Cortex of kidney (tissue), 1 donor: ENCODE results near the gene FUNDC2.
"Not testable (repeated sequence)": the region's sequence is repeated elsewhere in the genome, so short reads cannot be mapped to it uniquely, and the experiment has no call there.

ENCODE experiments used
- DNase-seq: peaks from one replicate; lab custom pipeline; 2025; lab: John Stamatoyannopoulos, UW

The FUNDC2 gene, protein sequence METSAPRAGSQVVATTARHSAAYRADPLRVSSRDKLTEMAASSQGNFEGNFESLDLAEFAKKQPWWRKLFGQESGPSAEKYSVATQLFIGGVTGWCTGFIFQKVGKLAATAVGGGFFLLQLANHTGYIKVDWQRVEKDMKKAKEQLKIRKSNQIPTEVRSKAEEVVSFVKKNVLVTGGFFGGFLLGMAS

DNA sequence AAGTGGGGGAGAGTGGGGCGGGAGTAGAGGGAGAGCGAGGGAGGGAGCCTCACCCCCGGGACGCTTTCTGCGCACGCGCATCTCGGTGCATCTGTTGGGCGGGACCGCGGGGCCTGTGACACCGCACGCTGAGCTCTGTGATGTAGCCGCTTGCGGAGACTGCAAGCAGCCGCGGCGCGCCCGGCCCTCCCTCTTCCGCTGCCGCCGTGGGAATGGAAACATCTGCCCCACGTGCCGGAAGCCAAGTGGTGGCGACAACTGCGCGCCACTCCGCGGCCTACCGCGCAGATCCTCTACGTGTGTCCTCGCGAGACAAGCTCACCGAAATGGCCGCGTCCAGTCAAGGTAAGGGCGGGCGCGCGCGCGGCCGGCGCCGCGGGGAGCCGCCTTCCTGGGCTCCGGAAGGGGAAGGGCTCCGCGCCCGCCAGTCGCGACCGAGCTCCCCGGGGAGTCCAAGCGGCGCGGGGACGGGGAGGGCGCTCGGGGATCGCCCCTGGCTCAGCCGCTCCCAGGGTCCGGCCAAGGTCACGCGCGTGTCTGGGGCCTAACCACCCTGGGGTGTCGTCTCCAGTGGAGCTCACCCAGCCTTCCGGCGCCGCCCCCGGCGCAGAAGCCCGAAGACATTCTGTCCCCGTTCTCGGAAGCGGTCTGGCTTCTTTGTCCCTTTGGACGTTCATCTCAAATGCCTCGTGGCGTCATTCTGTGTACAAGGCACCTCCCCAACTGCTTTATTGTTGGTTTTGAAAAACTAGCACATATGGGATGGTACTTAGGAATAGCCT lies at the start of gene FUNDC2:
Gene FUNDC2 (plus strand): TSS at position 118 of the 782 bp plus-strand sequence. CDS start 95 bp downstream, at position 213.
- DNase-seq = peak; percentile 42

DNA sequence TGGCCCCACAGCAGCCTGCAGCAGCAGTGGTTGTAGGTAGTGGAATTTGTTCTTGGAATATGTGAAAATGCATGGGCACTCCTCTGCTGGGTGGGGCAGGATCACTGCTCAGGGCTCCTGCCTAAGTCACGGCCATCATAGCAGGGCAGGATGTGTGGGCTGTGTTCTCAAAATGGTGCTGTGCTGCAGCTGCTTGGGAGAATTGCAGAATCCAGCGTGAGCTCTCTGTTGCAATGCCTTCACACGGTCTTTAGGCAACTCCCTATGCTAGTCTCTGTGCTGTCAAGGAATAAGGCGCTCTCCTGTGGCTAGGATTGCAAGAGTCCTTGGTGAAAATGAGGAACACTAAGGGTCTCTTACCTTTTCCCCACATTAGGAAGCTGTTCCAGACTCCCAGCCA lies 47.0 kb upstream of the FUNDC2 start:
- no peak for DNase-seq

DNA sequence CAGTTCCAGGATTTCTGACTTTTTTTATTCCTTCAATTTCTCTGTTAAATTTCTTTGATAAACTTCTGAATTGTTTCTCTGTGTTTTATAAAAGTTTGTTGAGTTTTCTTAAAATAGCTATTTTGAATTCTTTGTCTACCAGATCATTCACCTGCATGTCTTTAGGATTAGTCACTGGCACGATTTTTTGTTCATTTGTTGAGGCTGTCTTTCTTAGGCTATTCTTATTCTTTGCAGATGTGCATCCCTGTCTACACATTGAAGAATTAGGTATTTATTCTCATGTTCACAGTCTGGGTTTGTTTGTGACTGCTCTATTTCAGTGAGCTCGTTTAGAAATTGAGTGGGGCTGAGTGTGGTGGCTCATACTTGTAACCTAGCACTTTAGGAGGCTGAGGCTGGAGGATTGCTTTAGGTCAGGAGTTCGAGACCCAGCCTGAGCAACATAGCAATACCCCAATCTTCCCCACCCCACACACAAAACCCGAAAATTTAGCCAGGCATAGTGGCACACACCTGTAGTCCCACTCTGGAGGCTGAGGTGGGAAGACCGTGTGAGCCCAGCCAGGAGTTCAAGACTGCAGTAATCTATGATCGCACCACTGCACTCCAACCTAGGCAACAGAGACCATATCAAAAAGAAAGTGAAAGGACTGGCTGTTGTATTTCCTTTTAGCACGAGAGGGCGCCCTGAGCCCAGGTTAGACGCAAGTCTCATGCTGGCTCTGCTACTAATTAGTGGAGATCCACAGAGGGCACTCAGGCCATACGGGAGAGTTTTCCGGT lies 46.1 kb upstream of the FUNDC2 start:
- DNase-seq = no peak

DNA sequence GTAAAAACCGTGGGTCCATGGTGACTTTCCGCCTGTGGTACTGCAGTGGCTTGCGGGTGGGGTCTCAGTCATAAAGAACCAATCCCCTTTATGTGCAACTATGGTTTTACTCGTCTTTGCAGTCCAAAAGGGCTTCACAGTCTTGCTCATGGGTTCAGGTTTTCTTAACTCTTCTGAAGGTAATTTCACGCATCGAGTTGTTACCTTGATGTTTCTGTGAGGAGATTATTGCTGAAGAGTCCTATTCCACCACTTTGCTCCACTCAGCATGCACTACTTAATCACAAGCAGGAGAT lies 45.6 kb upstream of the FUNDC2 start:
- no peak for DNase-seq

DNA sequence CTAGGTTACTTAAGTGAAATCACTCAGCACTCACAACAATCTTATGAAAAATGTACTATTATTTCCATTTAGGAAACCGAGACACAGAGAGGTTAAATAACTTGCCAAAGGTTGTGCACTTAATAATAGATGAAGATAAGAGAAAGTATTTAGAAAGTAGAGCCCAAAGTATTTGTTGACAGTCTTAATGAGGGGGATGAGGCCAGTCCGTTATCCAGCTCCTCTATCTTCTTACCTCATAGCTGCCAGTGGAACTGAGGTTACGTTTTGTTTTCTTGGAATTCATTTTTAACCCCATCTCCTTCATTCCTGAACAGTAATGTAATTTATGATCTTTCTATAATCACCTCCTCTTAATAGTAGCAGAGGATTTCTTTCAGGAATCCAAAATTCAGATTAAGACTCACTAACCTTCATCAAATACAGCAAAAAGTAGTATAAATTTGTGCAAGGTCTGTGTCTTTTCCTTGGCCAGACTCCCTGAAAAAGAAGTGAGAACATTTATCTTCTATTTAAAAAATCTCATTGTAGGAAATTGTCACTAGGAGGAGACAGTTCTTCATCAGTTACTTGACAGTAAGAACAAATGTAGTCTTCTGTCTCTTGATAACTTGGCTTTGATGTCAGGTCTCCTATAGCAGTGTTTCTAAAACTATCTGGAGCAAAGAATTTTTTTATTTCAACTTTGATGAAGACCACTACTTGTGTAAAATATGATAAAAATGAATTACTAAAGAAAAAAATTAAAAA lies 39.6 kb upstream of the FUNDC2 start:
- no peak for DNase-seq

DNA sequence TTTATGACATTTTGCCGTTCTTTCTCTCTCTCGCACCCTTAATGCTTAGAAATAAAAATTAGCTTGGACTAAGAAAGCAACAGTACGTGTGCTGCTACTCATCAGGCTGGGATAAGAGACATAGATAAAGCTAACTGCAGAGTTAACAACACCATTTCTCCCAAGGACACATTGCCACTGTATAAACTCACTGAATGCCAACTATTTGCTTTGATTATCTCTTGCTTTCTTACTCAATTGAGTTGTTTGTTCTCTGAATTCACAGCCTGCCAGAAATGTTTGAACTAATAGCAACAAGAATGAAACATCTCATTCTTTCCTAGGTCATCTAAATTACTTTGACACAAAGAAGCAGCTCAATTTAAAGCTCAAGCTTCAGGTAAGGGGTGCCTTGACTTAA lies 38.7 kb upstream of the FUNDC2 start:
- no peak for DNase-seq

DNA sequence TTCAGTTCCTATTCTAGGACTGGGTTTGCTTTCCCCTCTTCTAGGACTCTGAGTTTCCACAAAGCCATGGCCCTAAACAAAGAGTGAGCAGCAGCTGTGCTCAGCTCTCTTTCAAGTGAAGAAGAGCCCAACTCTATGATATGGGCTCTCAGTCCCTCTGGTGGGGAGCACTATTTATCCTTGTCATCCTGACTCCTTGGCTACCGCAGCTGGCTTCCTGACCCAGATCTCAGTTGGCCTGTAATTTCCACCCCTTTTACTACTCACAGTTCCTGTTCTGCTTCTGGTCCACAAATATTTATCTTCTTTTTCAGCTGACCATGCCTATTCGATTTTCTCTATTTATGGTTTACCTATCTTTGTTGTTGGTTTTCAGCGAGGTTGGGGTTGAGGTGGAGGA lies 37.9 kb upstream of the FUNDC2 start:
- DNase-seq = no peak

DNA sequence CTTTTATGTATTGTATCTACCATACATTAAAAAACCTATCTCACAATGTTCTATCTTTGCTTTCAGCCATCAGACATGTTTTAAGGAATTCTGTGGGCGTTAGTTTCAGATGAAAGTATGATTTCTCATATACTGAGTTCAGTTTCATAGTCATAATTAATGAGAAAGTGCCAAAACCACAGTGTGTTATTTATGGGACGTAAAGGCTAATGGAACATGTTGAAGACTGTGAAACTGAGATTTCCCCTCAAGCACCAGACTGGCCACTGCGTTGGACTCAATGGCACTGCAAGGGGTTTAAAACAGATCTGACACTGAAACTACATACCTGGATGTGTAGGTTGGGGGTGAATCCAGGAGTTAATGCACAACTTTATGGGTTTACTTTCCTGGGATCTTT lies 36.1 kb upstream of the FUNDC2 start:
- no peak for DNase-seq

DNA sequence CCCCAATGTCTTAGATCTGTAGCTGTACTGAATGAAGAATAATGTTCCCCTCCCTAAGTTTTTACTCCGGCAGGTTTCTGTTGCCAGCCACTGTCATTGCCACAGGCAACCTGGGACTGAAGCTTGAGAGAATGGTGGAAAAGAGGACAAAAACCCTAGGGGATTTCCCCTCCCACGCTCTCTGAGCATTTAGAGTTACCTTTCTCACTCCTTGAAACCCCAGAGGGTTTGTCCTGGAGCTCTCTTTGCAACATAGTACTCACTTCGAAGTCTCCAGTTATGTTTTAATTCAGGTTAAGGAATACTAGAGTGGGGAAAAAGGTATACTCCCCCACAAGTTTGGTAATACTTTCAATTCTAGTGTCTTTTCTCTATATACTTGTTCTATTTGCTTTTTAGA lies 35.6 kb upstream of the FUNDC2 start:
- DNase-seq = no peak

DNA sequence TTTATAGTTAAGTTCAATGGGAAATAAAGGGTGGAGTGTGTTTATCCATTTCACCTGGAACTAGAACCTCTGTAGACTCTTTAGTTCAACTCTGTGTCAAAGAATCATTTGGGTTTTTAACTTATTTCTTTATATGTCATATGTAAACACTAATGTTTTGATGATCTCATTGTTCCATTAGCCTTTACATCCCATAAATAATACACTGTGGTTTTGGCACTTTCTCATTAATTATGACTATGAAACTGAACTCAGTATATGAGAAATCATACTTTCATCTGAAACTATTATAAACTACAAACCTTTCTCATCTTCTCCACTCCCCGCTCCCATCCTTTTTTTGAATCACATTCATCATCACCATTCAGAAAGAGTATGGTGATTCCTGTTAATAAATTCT lies 35.2 kb upstream of the FUNDC2 start:
- DNase-seq = no peak

DNA sequence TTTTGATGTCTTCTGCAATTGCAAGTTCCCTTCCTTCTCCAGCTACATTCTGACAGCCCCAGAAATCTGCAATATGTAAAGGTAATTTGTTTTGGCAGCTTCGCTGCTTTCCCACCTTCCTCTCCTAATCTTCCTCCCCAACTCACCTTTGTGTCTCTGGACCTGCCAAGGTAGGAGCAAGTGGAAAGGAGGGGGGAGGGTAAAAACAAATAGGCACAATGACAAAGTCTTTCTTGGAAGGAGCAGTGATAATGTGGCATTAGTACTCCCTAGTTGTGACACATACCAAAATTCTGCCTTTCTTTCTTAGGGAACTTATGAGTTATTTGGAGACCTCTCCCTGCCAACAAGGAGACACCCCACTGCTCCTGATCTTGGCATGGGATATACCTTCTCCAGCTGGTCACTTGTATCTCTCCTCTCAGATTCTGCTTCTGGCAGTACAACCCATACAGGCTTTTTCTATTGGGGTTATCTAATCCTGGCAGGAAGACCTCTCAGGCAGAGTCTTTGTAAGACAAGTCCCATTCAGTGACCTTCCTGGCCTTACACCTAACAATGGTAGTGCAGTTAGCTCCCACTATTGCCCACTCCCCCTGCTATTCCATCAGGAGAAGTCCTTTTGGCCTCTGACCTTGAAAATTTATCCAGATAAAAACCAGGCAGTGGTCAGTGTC lies 28.3 kb upstream of the FUNDC2 start:
- DNase-seq = no peak

DNA sequence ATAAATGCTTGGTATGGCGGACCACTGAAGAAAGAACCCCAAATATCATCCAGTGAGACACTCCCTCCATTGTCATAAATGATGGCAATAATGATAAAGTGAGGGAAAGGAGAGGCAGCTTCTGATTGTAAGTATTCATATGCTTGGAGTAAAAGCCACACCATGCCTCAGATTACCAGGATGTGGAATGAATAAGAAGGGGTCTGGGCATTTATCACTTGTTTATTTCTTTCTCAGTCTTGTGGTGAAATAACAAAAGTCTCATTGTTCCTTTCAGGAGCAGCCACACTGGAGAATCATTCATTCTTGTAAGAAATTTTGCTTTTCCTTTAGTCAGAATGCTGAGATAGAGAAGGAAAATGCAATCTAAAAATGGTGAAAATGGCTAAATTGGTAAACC lies 25.8 kb upstream of the FUNDC2 start:
- DNase-seq = no peak

DNA sequence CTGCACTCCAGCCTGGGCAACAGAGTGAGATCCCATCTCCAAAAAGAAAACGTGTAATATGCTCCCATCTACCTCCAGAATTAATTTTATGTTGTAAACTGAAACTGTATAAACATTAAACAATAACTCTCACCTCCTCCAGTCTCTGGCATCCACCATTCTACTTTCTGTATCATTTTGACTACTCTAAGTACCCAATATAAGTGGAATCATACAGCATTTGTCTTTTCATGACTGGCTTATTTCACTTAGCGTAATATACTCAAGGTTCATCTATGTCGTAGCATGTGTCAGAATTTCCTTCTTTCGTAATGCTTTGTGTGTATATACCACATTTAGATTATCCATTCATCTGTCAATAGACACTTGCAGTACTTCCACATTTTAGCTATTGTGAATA lies 24.8 kb upstream of the FUNDC2 start:
- DNase-seq = no peak

DNA sequence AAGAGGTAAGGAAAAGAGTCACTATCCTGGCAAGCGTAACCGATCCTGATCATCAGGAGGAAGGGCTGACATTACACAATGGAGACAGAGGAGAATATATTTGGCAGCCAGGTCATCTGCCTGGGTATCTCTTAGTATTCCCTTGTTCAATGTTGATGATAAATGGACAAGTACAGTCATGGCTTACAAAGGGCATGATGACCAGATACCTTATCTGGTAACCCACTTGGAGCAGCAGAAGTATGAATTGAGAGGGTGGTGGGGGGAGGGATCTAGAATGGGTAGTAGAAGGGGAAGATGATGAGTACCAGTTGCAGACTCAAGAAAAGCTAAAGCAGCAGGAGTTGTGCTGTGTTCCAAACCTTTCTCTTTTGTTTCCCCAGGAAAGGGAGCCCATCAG lies 21.5 kb upstream of the FUNDC2 start:
- no peak for DNase-seq

DNA sequence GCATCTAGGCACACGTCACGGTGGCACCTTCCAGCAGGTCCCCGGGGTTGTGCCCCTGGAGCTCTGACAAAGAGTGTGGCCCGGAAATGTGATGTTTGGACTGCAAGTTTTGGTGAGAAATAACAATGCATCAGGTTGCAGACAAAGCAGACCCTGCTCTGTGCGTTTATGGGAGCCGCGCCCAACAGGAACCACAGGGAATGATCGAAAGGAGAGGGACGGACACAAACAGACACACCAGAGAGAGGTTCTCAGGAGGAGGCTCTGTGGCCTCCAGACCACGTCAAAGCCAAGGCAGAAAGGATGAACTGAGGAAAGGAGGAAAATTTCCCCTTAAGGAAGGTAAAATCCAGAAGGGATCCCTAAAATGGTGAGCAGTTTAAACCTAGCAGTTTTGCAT lies 20.3 kb upstream of the FUNDC2 start:
- DNase-seq = not testable (repeated sequence)

DNA sequence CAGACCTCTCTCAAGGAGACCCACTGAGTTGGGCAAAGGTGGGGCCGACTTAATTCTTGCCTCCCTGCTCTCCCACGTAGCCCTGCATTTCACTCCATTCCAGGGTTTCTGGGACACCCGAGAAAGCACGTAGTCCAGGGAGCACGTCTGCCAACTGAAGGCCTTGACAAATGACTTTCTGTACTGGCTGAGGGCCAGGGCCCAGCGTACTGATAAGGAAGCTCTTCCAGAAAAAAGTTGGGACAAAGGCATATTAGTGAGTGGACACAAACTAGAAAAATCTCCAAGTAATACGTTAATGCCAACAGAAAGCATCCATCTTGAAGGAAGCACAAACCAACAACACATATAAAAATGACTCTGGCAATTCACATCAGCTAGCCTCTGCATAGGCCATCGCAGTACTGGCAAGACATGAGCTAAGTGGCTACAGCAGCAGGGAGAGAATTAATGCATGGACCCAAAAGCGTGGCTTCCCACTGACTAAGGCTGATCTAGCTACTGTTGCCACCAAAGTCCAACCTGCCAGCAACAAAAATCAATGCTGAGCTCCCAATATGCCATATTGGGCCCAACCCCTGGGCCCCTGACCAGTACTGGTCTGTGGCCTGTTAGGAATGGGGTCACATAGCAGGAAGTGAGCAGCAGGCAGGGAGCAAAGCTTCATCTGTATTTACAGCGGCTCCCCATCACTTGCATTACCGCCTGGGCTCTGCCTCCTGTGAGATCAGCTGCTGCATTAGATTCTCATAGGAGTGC lies 19.6 kb upstream of the FUNDC2 start:
- DNase-seq = not testable (repeated sequence)

DNA sequence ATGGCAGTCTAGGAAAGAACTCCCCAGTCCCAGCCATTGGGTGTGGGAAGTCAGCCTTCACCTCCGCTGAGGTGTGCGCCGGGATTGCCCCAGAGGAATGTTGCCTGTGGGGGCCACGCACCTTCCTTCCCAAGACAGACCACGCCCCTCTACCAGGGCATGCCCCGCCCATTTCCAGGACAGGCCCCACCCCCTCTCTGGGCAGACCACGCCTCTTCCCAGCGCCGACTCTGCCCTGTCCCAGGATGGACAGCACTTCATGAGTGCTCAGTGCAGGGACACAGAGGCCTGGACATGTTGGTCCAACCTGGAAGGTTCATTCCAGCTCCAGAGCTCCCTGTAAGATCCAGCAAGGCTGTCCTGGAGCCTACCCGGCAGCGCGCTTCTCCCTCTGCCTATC lies 18.1 kb upstream of the FUNDC2 start:
- DNase-seq = not testable (repeated sequence)

DNA sequence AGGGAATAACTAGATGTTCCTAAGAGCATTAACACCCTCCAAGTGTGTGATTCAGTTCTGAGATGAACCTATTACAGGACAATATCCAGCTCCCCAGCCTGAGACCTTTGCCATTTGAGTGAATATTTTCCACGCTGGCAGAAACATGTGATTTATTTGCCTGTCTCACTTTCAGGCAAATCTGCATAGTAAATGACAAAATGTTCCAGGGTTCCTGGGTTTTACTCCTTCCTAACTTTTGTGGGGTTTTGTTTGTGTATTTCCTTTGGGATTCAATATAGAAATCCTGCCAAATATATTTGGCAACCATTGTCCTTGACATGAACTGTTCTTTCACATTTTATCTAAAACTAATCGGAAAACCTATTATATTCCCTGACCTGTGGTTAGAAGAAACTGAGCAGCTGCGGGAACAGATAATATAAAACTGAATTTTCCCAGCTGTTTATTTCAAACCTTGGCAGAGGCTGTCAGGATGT lies 16.6 kb upstream of the FUNDC2 start:
- no peak for DNase-seq

DNA sequence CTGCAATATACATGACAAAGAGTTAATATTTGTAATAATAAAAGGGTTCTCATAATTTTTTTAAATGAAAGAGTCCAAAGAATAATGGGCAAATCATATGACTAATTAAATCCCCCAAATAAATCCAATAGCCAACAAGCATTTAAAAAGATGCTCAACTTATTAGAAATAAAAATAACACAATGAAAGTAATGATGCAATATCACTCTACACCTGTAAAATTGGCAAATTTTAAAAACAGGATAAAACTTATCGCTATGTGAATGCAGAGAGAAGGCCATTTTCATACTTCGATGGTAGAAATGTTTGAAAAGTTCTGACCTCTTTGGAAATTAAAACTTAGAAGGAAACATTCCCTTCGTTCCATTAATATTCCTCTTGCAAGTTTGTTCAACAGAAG lies 6.1 kb upstream of the FUNDC2 start:
- no peak for DNase-seq

DNA sequence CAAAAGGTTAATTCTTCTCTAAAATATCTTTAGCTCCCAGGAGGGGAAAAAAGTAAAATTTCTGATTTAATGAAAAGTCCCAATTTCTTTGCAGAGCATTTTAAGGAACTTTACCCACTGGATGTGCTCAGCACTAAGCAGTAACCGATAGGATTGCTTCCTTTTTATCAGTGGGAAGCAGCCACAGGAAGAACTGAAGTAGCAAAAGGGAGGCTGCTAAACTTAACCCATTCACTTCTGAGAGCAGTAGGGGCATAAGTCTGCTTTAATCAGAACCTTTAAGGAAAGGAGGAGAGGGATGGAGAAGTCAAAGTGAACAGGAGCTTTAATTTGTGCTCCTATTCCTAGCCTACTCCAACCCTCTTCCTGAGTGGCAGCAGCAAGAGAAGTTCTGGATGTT lies 4.1 kb upstream of the FUNDC2 start, which contains the start of gene F8:
Gene F8 (minus strand): TSS at position 139 of the 400 bp plus-strand sequence. CDS start 171 bp downstream, outside the sequence.
- DNase-seq = no peak
